Endothelial cell of umbilical vein (primary cell): ENCODE data around the gene AP5B1. TPM values are rescaled to one million over a fixed set of nuclear protein-coding genes. Genes with fewer than 3 reads are reported as not detected.

ENCODE experiments used
- BruUV-seq: library from RNA; stranded (reverse); fragments of 400-500 nt; replicated peaks from 2 replicates; lab custom pipeline; 2021; lab: Mats Ljungman, UMichigan
- CTCF ChIA-PET: fragments of 300-600, 350-600 bp; sonication (Branson Sonifier 250); formaldehyde crosslinking; loops from one replicate; lab custom pipeline; 2021; ENCODE audit warnings: antibody characterized with exemption, inconsistent platforms; lab: Charles Lee
- POLR2A ChIA-PET: fragments of 300-600, 350-600 bp; sonication (Branson Sonifier 250); formaldehyde crosslinking; loops from one replicate; lab custom pipeline; 2021; ENCODE audit warnings: antibody characterized with exemption, inconsistent platforms; lab: Charles Lee
- DNase-seq: peaks from one replicate; pipeline ENCODE4 v3.0.0-alpha.2; 2011; ENCODE audit warnings: low read depth, low spot score
- FAIRE-seq: peaks from 2 replicates; lab custom pipeline; 2011; peaks lifted over from hg19 to GRCh38; lab: Jason Lieb, UNC
- H2AFZ ChIP-seq: 2 replicates; pipeline ENCODE4 v1.6.0; 2012; ENCODE audit warnings: low read depth, low read length, control low read depth, inconsistent platforms
- H3K27ac ChIP-seq: 2 replicates; pipeline ENCODE4 v1.5.1; 2011; ENCODE audit warnings: low read depth, mild to moderate bottlenecking, control low read depth, low read length, moderate library complexity; ENCODE audit not compliant: insufficient read depth
- H3K27me3 ChIP-seq, 2 experiments: 2 replicates each; pipeline versions ENCODE4 v1.6.0 to v1.6.1; 2011; ENCODE audit warnings: low read length in 2 of 2, mixed read lengths in 1 of 2; ENCODE audit not compliant: control insufficient read depth in 2 of 2, insufficient read depth in 2 of 2
- H3K36me3 ChIP-seq, 2 experiments: 2 replicates in 1 of 2; 3 replicates in 1 of 2; pipeline ENCODE4 v1.5.1; 2011; ENCODE audit warnings: low read length in 2 of 2, mild to moderate bottlenecking in 1 of 2, moderate library complexity in 1 of 2; ENCODE audit not compliant: control insufficient read depth in 2 of 2, insufficient read depth in 2 of 2; ENCODE audit errors: extremely low read depth in 1 of 2
- H3K4me1 ChIP-seq: 3 replicates; pipeline ENCODE4 v1.5.1; 2011; ENCODE audit warnings: mild to moderate bottlenecking, low read length; ENCODE audit not compliant: control insufficient read depth, insufficient read depth; ENCODE audit errors: extremely low read depth
- H3K4me2 ChIP-seq: 2 replicates; pipeline ENCODE4 v1.6.1; 2011; ENCODE audit warnings: low read length, control low read depth, mixed read lengths; ENCODE audit not compliant: insufficient read depth
- H3K4me3 ChIP-seq, 3 experiments: fragments of 200-600 bp in 1 of 3; sonication (generic), shearing (Covaris generic) in 1 of 3; replicated peaks in 1 of 3; 2 replicates each; pipeline ENCODE4 v1.5.1; 2011 to 2016; ENCODE audit warnings: control low read depth in 3 of 3, low read length in 3 of 3, mild to moderate bottlenecking in 2 of 3, inconsistent platforms in 1 of 3, low read depth in 1 of 3, moderate library complexity in 1 of 3; ENCODE audit not compliant: insufficient read depth in 1 of 3
- H3K79me2 ChIP-seq: 2 replicates; pipeline ENCODE4 v1.6.0; 2012; ENCODE audit warnings: low read length, inconsistent platforms; ENCODE audit not compliant: control insufficient read depth, insufficient read depth
- H3K9ac ChIP-seq: replicated peaks from 2 replicates; pipeline ENCODE3; 2011; ENCODE audit warnings: low read length, control low read depth; ENCODE audit not compliant: insufficient read depth; ENCODE audit errors: extremely low read depth
- H3K9me1 ChIP-seq: replicated peaks from 3 replicates; pipeline ENCODE4 v1.6.0; 2011; ENCODE audit warnings: mild to moderate bottlenecking, low read length; ENCODE audit not compliant: control insufficient read depth, insufficient read depth; ENCODE audit errors: extremely low read depth
- H3K9me3 ChIP-seq: replicated peaks from 2 replicates; pipeline ENCODE4 v1.5.1; 2012; ENCODE audit warnings: low read length, inconsistent platforms; ENCODE audit not compliant: control insufficient read depth, insufficient read depth
- H4K20me1 ChIP-seq: replicated peaks from 2 replicates; pipeline ENCODE3; 2011; ENCODE audit warnings: mild to moderate bottlenecking, low read length; ENCODE audit not compliant: control insufficient read depth, insufficient read depth; ENCODE audit errors: extremely low read depth
- EZH2 ChIP-seq: IDR thresholded peaks from 2 replicates; pipeline ENCODE4 v1.6.1; 2012; ENCODE audit warnings: borderline replicate concordance, low read depth, mild to moderate bottlenecking, moderate library complexity, low read length, inconsistent platforms; ENCODE audit not compliant: severe bottlenecking
- FOS ChIP-seq: IDR thresholded peaks from 2 replicates; pipeline ENCODE4 v1.6.1; 2011; ENCODE audit warnings: mild to moderate bottlenecking, low read length, moderate library complexity, borderline replicate concordance; ENCODE audit not compliant: insufficient read depth
- GATA2 ChIP-seq: IDR thresholded peaks from 2 replicates; pipeline ENCODE4 v1.7.0; 2011; ENCODE audit warnings: low read depth, mild to moderate bottlenecking, moderate library complexity, mixed read lengths, low read length; ENCODE audit not compliant: insufficient read length, insufficient read depth
- JUN ChIP-seq: IDR thresholded peaks from 2 replicates; pipeline ENCODE4 v1.6.1; 2011; ENCODE audit warnings: borderline replicate concordance, low read depth; ENCODE audit not compliant: insufficient read length, insufficient read depth
- MYC ChIP-seq: IDR thresholded peaks from one replicate; pipeline ENCODE4 v1.6.1; 2011; ENCODE audit warnings: mild to moderate bottlenecking, low read depth, low read length
- POLR2A ChIP-seq: IDR thresholded peaks from 2 replicates; pipeline ENCODE4 v1.6.1; 2012; ENCODE audit warnings: low read depth, mild to moderate bottlenecking, control low read depth, low read length
- POLR2AphosphoS5 ChIP-seq: IDR thresholded peaks from 2 replicates; pipeline ENCODE4 v1.6.1; 2012; ENCODE audit warnings: low read depth, mild to moderate bottlenecking, control low read depth, low read length, moderate library complexity; ENCODE audit not compliant: insufficient read depth
- dilution Hi-C: fragments of 300-500 bp; cut with MboI; formaldehyde crosslinking; loops from one replicate; pipeline ENCODE4 v1.15.0; 2019; ENCODE audit warnings: low sequenced_read_pairs; ENCODE audit not compliant: extremely low pct_ligation_motif_present
- intact Hi-C: fragments of 100-400 bp; cut with micrococcal nuclease; formaldehyde crosslinking; loops from one replicate; pipeline ENCODE4 v1.10.0; 2022
- polyA plus RNA-seq, 4 experiments: library from polyadenylated mRNA; depleted of rRNA in 3 of 4; stranded (reverse) in 3 of 4; unstranded in 1 of 4; fragments of >200 nt; gene quantifications; 2 replicates each; pipeline versions ENCODE4 v1.2.1 to v1.2.3, GENCODE V29; 2011 to 2012; ENCODE audit warnings: missing spikeins in 1 of 4
- total RNA-seq: library from RNA; stranded (reverse); gene quantifications from 2 replicates; pipeline ENCODE4 v1.2.3, GENCODE V29; 2021
- TF ChIP-seq, protein P1 (sequence below), 2 donors: IDR thresholded peaks; 1 replicate in 1 of 2; 2 replicates in 1 of 2; pipeline ENCODE4 v1.5.1; 2011; ENCODE audit warnings: low read length in 2 of 2, mild to moderate bottlenecking in 2 of 2, moderate library complexity in 2 of 2, control low read depth in 1 of 2, inconsistent platforms in 1 of 2, low read depth in 1 of 2; ENCODE audit not compliant: insufficient read depth in 1 of 2; ENCODE audit errors: extremely low read depth in 1 of 2
- TF ChIP-seq, protein P2 (sequence below): IDR thresholded peaks from 2 replicates; pipeline ENCODE4 v1.6.1; 2011; ENCODE audit not compliant: insufficient read depth, insufficient read length

AP5B1 gene
- total and polyA plus RNA-seq, 2 donors (not counting 3 experiments of a cell fraction or from before 2014, with no cell fraction given): 9.2 to 15.3 TPM

DNA sequence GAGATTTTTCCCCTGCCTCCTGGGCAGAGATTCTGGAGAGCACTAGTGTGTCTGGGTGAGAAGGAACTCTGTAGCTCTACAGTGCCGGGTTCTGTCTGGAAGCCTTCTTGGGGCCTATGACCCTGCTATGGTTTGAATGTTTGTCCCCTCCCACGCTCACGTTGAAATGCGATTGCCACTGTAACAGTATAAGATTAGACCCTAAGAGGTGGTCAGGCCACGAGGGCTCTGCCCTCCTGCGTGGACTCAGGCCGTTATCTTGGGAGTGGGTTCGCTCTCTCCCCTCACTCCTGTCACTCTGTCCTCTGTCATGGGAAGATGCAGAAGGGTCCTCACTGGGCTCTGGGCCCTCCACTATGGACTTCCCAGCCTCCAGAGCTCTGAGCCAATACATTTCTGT, 3.5 kb downstream of the AP5B1 start:
- BruUV-seq: no TSS peak

More for the DNA sequence above, 3.5 kb downstream of the AP5B1 start:
- Histone ChIP-seq H3K36me3 (peaks cover 12 to 14% of the 10 kb centered on the region in 2 experiments), H2AFZ (no peak overlapping the region), H3K27ac (no peak overlapping the region), H3K9me1 (no peaks in the 10 kb centered on the region), H3K27me3 (no peaks in the 10 kb centered on the region), H3K9ac (no peak overlapping the region), H3K4me2 (no peak overlapping the region), H4K20me1 (no peaks in the 10 kb centered on the region), H3K79me2 (peaks cover 24% of the 10 kb centered on the region), H3K9me3 (no peaks in the 10 kb centered on the region), H3K4me1 (peaks cover 5% of the 10 kb centered on the region), H3K4me3 (no peak overlapping the region)
- ChIA-PET POLR2A (no interaction called here), CTCF (interaction anchor here (1.8 to 3.7 kb wide), 2 partner anchors 10 to 40 kb away, joined by 6 to 10 read pairs; no protein-coding TSS in a partner anchor)
- intact Hi-C loops (no loop called here), dilution Hi-C loops (no loop called here)
- DNase-seq (no peak), FAIRE-seq (no peak)
- TF ChIP-seq FOS (no peak), POLR2AphosphoS5 (no peak), MYC (no peak), EZH2 (no peak), JUN (no peak), POLR2A (no peak), GATA2 (no peak)
- TF ChIP-seq, protein P1, sequence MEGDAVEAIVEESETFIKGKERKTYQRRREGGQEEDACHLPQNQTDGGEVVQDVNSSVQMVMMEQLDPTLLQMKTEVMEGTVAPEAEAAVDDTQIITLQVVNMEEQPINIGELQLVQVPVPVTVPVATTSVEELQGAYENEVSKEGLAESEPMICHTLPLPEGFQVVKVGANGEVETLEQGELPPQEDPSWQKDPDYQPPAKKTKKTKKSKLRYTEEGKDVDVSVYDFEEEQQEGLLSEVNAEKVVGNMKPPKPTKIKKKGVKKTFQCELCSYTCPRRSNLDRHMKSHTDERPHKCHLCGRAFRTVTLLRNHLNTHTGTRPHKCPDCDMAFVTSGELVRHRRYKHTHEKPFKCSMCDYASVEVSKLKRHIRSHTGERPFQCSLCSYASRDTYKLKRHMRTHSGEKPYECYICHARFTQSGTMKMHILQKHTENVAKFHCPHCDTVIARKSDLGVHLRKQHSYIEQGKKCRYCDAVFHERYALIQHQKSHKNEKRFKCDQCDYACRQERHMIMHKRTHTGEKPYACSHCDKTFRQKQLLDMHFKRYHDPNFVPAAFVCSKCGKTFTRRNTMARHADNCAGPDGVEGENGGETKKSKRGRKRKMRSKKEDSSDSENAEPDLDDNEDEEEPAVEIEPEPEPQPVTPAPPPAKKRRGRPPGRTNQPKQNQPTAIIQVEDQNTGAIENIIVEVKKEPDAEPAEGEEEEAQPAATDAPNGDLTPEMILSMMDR (IDR thresholded peaks at IDR 0.05; ENCODE audit: extremely low read depth in 1 of 2, insufficient read depth in 1 of 2, low read depth in 1 of 2, low read length in 2 of 2): no peak
- TF ChIP-seq, protein P2, sequence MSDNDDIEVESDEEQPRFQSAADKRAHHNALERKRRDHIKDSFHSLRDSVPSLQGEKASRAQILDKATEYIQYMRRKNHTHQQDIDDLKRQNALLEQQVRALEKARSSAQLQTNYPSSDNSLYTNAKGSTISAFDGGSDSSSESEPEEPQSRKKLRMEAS: no peak
